Measurements from ENCODE around the gene ACOD1. TPM values are rescaled to one million over a fixed set of nuclear protein-coding genes. Genes with fewer than 3 reads are reported as not detected.

ACOD1 gene
- total and polyA plus RNA-seq, 2 of the 13 experiments (the other 11 are each of a cell fraction or from before 2014, with no cell fraction given): not detected

GRCh38 chr13:77000475-77000874 lies 52.2 kb downstream of the ACOD1 start (continued):
- no peak for TF ChIP-seq ZNF646 (CRISPR knock-in tag; IDR thresholded peaks at IDR 0.05)

- 81% methylated on average over 4 of the region's 4 CpGs for WGBS (ENCODE audit: low lambda C conversion rate)
- POLR2A ChIA-PET: interaction anchor here (1.2 to 1.4 kb wide), 2 partner anchors 9 to 25 kb away, joined by 3 to 7 read pairs; partner anchors contain the start of gene CLN5
- FAIRE-seq: no peak
- no peak for TF ChIP-seq SMYD3 (CRISPR knock-in tag; IDR thresholded peaks at IDR 0.05)
- no peak for TF ChIP-seq ZKSCAN1 (IDR thresholded peaks at IDR 0.05; ENCODE audit: low read length)
- no peak for TF ChIP-seq ZBTB2 (CRISPR knock-in tag; IDR thresholded peaks at IDR 0.05; ENCODE audit: low read depth)
- no peak for TF ChIP-seq POLR2A (IDR thresholded peaks at IDR 0.05; ENCODE audit: insufficient read depth in 1 of 2, low read depth in 2 of 2, low read length in 2 of 2)
- TF ChIP-seq ZNF614 (CRISPR knock-in tag; IDR thresholded peaks at IDR 0.05; ENCODE audit: borderline replicate concordance): no peak
- TF ChIP-seq USF2 (IDR thresholded peaks at IDR 0.05; ENCODE audit: low read depth, low read length): no peak
- TF ChIP-seq USF2 (CRISPR knock-in tag; IDR thresholded peaks at IDR 0.05; ENCODE audit: borderline replicate concordance): no peak
- TF ChIP-seq ZNF740 (CRISPR knock-in tag; IDR thresholded peaks at IDR 0.05): no peak
- TF ChIP-seq ZNF569 (CRISPR knock-in tag; IDR thresholded peaks at IDR 0.05; ENCODE audit: borderline replicate concordance): no peak
Measured at GRCh38 chr13:77001540-77001939, 53.2 kb downstream of the ACOD1 start.

More at GRCh38 chr13:77001540-77001939, 53.2 kb downstream of the ACOD1 start:
- Histone ChIP-seq H3K27me3 (ENCODE audit: control insufficient read depth in 1 of 2, insufficient read depth in 2 of 2, low read length in 2 of 2) (no peaks in the 10 kb centered on the region), H3K36me3 (replicated peaks in 1 of 2; ENCODE audit: control insufficient read depth in 1 of 2, insufficient read depth in 2 of 2, low read length in 2 of 2) (peaks cover 3 to 18% of the 10 kb centered on the region in 2 experiments), H3K27ac (ENCODE audit: extremely low read length, insufficient read depth, low read length) (no peak overlapping the region), H4K20me1 (ENCODE audit: insufficient read depth, low read length) (no peaks in the 10 kb centered on the region), H3K4me2 (ENCODE audit: low read depth, low read length) (no peak overlapping the region), H3K9ac (ENCODE audit: insufficient read depth, low read depth, low read length) (no peak overlapping the region), H3K9me3 (ENCODE audit: low read length) (no peaks in the 10 kb centered on the region), H3K4me3 (replicated peaks in 1 of 3; ENCODE audit: insufficient read depth in 1 of 3, low read depth in 2 of 3, low read length in 3 of 3) (no peak overlapping the region), H2AFZ (ENCODE audit: low read length) (no peak overlapping the region), H3K79me2 (ENCODE audit: insufficient read depth, low read length) (no peaks in the 10 kb centered on the region), H3K4me1 (ENCODE audit: insufficient read depth, low read length) (no peaks in the 10 kb centered on the region)
- no TSS peak for BruUV-seq (replicated peaks)
- ATAC-seq (no peak), DNase-seq (ENCODE audit: low spot score) (no peak)
- intact Hi-C loops (cut with micrococcal nuclease; ENCODE audit: unreplicated experiment) (no loop called here), in situ Hi-C loops (cut with HindIII; ENCODE audit: extremely low pct_ligation_motif_present, low pct_unique_long_range_greater_than_20kb) (no loop called here)
- CTCF ChIA-PET (ENCODE audit: low intra/inter-chr PET ratio, low total read pairs): interaction anchor here (2.0 kb wide), 1 partner anchor 21 kb away, joined by 10 read pairs; no protein-coding TSS in a partner anchor
